K562 (cell line): ENCODE results near the gene ADAM15. TPM values are rescaled to one million over a fixed set of nuclear protein-coding genes. Genes with fewer than 3 reads are reported as not detected.
A peak's percentile ranks its signal among the peaks of the same experiment; 100 is the strongest.

ENCODE experiments used
- ATAC-seq: fragments of 200-7000 bp; cut with Tn5 transposase; 3 replicates; pipeline ENCODE4 v1.9.1; 2020; ENCODE audit warnings: moderate library complexity
- BruUV-seq: library from RNA; stranded (reverse); fragments of 400-500 nt; replicated peaks from 2 replicates; lab custom pipeline; 2021; lab: Mats Ljungman, UMichigan
- CTCF ChIA-PET: fragments of 300-600 bp; formaldehyde crosslinking; extraction: SDS; loops from one replicate; lab custom pipeline; 2021; ENCODE audit warnings: low intra/inter-chr PET ratio; lab: Yijun Ruan, JAX
- POLR2A ChIA-PET: fragments of 300-600, 350-650 bp; sonication (Branson Sonifier 250); formaldehyde crosslinking; extraction: SDS; loops from one replicate; lab custom pipeline; 2021; ENCODE audit warnings: antibody characterized with exemption, inconsistent platforms; lab: Yijun Ruan, JAX
- DNase-seq, 4 experiments: peaks; one replicate each; pipeline versions ENCODE4 v3.0.0 to v3.0.0-alpha.2; 2011 to 2018; ENCODE audit warnings: low spot score in 3 of 4, mixed read lengths in 3 of 4; ENCODE audit errors: extremely low read depth in 1 of 4
- FAIRE-seq: peaks from 2 replicates; lab custom pipeline; 2011; peaks lifted over from hg19 to GRCh38; lab: Jason Lieb, UNC
- H2AFZ ChIP-seq: 2 replicates; pipeline ENCODE4 v1.6.0; 2011; ENCODE audit warnings: low read depth, low read length, control low read depth, inconsistent platforms
- H3K27ac ChIP-seq: fragments of 200-600 bp; 3 replicates; pipeline ENCODE4 v1.8.0; 2011; ENCODE audit warnings: low read depth, mild to moderate bottlenecking, control low read depth, inconsistent platforms, low read length, moderate library complexity, mixed read lengths; ENCODE audit errors: extremely low read depth
- H3K27me3 ChIP-seq, 2 experiments: fragments of 300-600 bp in 1 of 2; 2 replicates in 1 of 2; 3 replicates in 1 of 2; pipeline versions ENCODE4 v1.6.0 to v1.8.0; 2011; ENCODE audit warnings: inconsistent platforms in 2 of 2, low read length in 2 of 2, mild to moderate bottlenecking in 1 of 2, mixed read lengths in 1 of 2, moderate library complexity in 1 of 2; ENCODE audit not compliant: control insufficient read depth in 2 of 2, insufficient read depth in 2 of 2
- H3K36me3 ChIP-seq: fragments of 300-600 bp; 3 replicates; pipeline ENCODE4 v1.8.0; 2011; ENCODE audit warnings: mild to moderate bottlenecking, low read length, inconsistent platforms; ENCODE audit not compliant: control insufficient read depth, insufficient read depth
- H3K4me1 ChIP-seq, 2 experiments: fragments of 200-600 bp in 1 of 2; replicated peaks in 1 of 2; 2 replicates in 1 of 2; 3 replicates in 1 of 2; pipeline versions ENCODE4 v1.5.1 to v1.8.0; 2011; ENCODE audit warnings: inconsistent platforms in 2 of 2, low read length in 2 of 2, mild to moderate bottlenecking in 1 of 2, mixed read lengths in 1 of 2, moderate library complexity in 1 of 2; ENCODE audit not compliant: control insufficient read depth in 2 of 2, insufficient read depth in 2 of 2
- H3K4me2 ChIP-seq: 2 replicates; pipeline ENCODE4 v1.6.1; 2011; ENCODE audit warnings: low read length, control low read depth, inconsistent platforms, mixed read lengths; ENCODE audit not compliant: insufficient read depth
- H3K4me3 ChIP-seq: fragments of 200-600 bp; sonication (generic), shearing (Covaris generic); 2 replicates; pipeline ENCODE4 v1.5.1; 2016; ENCODE audit warnings: control low read depth, inconsistent platforms
- H3K79me2 ChIP-seq: fragments of 200-600 bp; 3 replicates; pipeline ENCODE4 v1.8.0; 2011; ENCODE audit warnings: low read length, inconsistent platforms; ENCODE audit not compliant: control insufficient read depth, insufficient read depth
- H3K9ac ChIP-seq, 2 experiments: 2 replicates each; pipeline versions ENCODE4 v1.6.0 to v1.6.1; 2011; ENCODE audit warnings: low read depth in 2 of 2, low read length in 2 of 2, control low read depth in 1 of 2, inconsistent platforms in 1 of 2, mild to moderate bottlenecking in 1 of 2, mixed read lengths in 1 of 2; ENCODE audit not compliant: insufficient read depth in 1 of 2
- H3K9me1 ChIP-seq: one replicate; pipeline ENCODE4 v1.6.0; 2011; ENCODE audit warnings: inconsistent platforms, mild to moderate bottlenecking, low read length, moderate library complexity; ENCODE audit not compliant: control insufficient read depth, insufficient read depth
- H3K9me3 ChIP-seq: replicated peaks from 2 replicates; pipeline ENCODE4 v1.5.1; 2011; ENCODE audit warnings: low read depth, low read length, inconsistent platforms; ENCODE audit not compliant: control insufficient read depth, insufficient read depth
- H4K20me1 ChIP-seq: replicated peaks from 2 replicates; pipeline ENCODE4 v1.6.1; 2011; ENCODE audit warnings: low read length, inconsistent platforms, mixed read lengths; ENCODE audit not compliant: control insufficient read depth, insufficient read depth
- PCBP1 ChIP-seq: fragments of 200-400 bp; formaldehyde crosslinking; IDR thresholded peaks from 2 replicates; pipeline ENCODE4 v1.6.1; 2018; ENCODE audit warnings: mild to moderate bottlenecking, low read depth, low read length; ENCODE audit not compliant: poor library complexity, severe bottlenecking
- WGBS: fragments of 100-300 bp; shearing (Covaris generic); methylation state at CpG from one replicate; pipeline ENCODE4 v1.1.6; 2016; ENCODE audit warnings: low coverage, mixed read lengths; ENCODE audit not compliant: insufficient coverage; ENCODE audit errors: missing lambda C conversion rate; 5-methylcytosine and 5-hydroxymethylcytosine counted together
- in situ Hi-C: fragments of 300-500 bp; cut with MboI; formaldehyde crosslinking; loops from 4 replicates; pipeline ENCODE4 v1.15.0; 2018; ENCODE audit warnings: inconsistent platforms, mixed read lengths
- intact Hi-C: fragments of 100-400 bp; cut with micrococcal nuclease; formaldehyde crosslinking; loops from 2 replicates; pipeline ENCODE4 v1.14.2; 2022
- polyA plus RNA-seq, 8 experiments: library from polyadenylated mRNA; depleted of rRNA in 4 of 8; stranded (reverse) in 5 of 8; unstranded in 3 of 8; fragments of >200 nt; fragmentation: Nextera tagmentation in 2 of 8; fragmentation: Illumina TruSeq in 1 of 8; extraction: Ambion mirVana in 2 of 8; extraction: Trizol in 1 of 8; gene quantifications; 2 replicates each; pipeline versions ENCODE4 v1.2.1 to v1.2.3, GENCODE V29; 2011 to 2014; ENCODE audit warnings: inconsistent platforms in 1 of 8, missing spikeins in 1 of 8
- total RNA-seq, 7 experiments: library from RNA; depleted of rRNA in 6 of 7; stranded (reverse); fragments of >200 nt in 6 of 7; fragmentation: Illumina TruSeq in 2 of 7; extraction: Trizol in 2 of 7; gene quantifications; 2 replicates each; pipeline versions ENCODE4 v1.2.1 to v1.2.3, GENCODE V29; 2011 to 2021; ENCODE audit warnings: low replicate concordance in 1 of 7
- TF ChIP-seq, protein P1 (sequence below): fragments of 450-650 bp; IDR thresholded peaks from 2 replicates; pipeline ENCODE4 v1.6.1; 2018; ENCODE audit warnings: mild to moderate bottlenecking, low read depth; ENCODE audit not compliant: partially characterized antibody
- TF ChIP-seq, protein P2 (sequence below): fragments of 450-650 bp; IDR thresholded peaks from 2 replicates; pipeline ENCODE4 v1.6.1; 2017; ENCODE audit warnings: antibody characterized with exemption, mild to moderate bottlenecking

Gene ADAM15
- total and polyA plus RNA-seq, 9 of the 15 experiments (the other 6 are each of a cell fraction or from before 2014, with no cell fraction given) = 0.69 to 72.3 (median 32.8) TPM

DNA sequence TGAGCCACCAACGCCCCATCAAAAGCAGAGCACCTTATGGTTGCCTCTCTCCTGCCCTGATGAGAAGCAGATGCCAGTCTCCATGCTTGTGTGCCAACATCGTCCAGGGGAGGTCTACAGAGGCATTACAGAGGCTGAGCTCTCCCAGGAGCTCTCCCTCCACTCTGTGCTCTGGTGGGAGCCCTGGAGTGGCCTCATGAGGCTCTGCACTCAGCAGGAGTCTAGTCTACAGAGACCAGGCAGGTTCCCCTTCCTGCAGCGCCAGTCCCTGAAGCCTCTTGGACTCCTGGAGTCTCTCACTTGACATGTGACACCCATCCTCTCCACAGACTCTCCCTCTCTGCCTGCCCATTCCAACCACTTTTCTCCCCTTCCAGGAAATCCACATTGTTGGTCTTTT, 14.1 kb upstream of the ADAM15 start:
- no peak overlapping the region for H3K4me2 ChIP-seq
- CTCF ChIA-PET = interaction anchor here (0.7 kb wide), 1 partner anchor 42 kb away, joined by 3 read pairs; the partner anchor contains the start of gene EFNA3
- FAIRE-seq = no peak
- H3K27ac ChIP-seq = no peak overlapping the region
- DNase-seq = no peak
- no peaks in the 10 kb centered on the region for H3K79me2 ChIP-seq
- intact Hi-C loops = no loop called here
- POLR2A ChIA-PET = interaction anchor here (0.5 kb wide), 1 partner anchor 51 kb away, joined by 3 read pairs; no protein-coding TSS in a partner anchor
- H3K27me3 ChIP-seq = peaks cover 0 to 23% of the 10 kb centered on the region in 2 experiments; a peak in 3 of 5 replicates
- no peak for ATAC-seq
- peaks cover 3% of the 10 kb centered on the region in 2 experiments; a peak in 2 of 5 replicates for H3K4me1 ChIP-seq
- in situ Hi-C loops = no loop called here
- no TSS peak for BruUV-seq
- no peak overlapping the region for H3K4me3 ChIP-seq
- H2AFZ ChIP-seq = no peak overlapping the region
- WGBS = 30% methylated on average over 3 of the region's 3 CpGs
- TF ChIP-seq PCBP1 = no peak
- TF ChIP-seq, protein P1, sequence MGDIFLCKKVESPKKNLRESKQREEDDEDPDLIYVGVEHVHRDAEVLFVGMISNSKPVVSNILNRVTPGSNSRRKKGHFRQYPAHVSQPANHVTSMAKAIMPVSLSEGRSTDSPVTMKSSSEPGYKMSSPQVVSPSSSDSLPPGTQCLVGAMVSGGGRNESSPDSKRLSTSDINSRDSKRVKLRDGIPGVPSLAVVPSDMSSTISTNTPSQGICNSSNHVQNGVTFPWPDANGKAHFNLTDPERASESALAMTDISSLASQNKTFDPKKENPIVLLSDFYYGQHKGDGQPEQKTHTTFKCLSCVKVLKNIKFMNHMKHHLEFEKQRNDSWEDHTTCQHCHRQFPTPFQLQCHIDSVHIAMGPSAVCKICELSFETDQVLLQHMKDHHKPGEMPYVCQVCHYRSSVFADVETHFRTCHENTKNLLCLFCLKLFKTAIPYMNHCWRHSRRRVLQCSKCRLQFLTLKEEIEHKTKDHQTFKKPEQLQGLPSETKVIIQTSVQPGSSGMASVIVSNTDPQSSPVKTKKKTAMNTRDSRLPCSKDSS = no peak
- TF ChIP-seq, protein P2, sequence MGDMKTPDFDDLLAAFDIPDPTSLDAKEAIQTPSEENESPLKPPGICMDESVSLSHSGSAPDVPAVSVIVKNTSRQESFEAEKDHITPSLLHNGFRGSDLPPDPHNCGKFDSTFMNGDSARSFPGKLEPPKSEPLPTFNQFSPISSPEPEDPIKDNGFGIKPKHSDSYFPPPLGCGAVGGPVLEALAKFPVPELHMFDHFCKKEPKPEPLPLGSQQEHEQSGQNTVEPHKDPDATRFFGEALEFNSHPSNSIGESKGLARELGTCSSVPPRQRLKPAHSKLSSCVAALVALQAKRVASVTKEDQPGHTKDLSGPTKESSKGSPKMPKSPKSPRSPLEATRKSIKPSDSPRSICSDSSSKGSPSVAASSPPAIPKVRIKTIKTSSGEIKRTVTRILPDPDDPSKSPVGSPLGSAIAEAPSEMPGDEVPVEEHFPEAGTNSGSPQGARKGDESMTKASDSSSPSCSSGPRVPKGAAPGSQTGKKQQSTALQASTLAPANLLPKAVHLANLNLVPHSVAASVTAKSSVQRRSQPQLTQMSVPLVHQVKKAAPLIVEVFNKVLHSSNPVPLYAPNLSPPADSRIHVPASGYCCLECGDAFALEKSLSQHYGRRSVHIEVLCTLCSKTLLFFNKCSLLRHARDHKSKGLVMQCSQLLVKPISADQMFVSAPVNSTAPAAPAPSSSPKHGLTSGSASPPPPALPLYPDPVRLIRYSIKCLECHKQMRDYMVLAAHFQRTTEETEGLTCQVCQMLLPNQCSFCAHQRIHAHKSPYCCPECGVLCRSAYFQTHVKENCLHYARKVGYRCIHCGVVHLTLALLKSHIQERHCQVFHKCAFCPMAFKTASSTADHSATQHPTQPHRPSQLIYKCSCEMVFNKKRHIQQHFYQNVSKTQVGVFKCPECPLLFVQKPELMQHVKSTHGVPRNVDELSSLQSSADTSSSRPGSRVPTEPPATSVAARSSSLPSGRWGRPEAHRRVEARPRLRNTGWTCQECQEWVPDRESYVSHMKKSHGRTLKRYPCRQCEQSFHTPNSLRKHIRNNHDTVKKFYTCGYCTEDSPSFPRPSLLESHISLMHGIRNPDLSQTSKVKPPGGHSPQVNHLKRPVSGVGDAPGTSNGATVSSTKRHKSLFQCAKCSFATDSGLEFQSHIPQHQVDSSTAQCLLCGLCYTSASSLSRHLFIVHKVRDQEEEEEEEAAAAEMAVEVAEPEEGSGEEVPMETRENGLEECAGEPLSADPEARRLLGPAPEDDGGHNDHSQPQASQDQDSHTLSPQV = no peak
- H3K9me1 ChIP-seq = no peaks in the 10 kb centered on the region
- no peaks in the 10 kb centered on the region for H3K36me3 ChIP-seq
- H3K9ac ChIP-seq = peak overlapping the region in 1 of 2 experiments; percentile 6; a peak in 1 of 4 replicates
- no peaks in the 10 kb centered on the region for H4K20me1 ChIP-seq
- no peaks in the 10 kb centered on the region for H3K9me3 ChIP-seq
